Measurements from ENCODE around the gene SUGCT.
"Not testable (repeated sequence)": the region's sequence is repeated elsewhere in the genome, so short reads cannot be mapped to it uniquely, and the experiment has no call there.

- not testable (repeated sequence) for TF ChIP-seq RAD21 (IDR thresholded peaks at IDR 0.05; ENCODE audit: low read length); CTCF (IDR thresholded peaks at IDR 0.05); ZBTB33 (IDR thresholded peaks at IDR 0.05; ENCODE audit: borderline replicate concordance, low read depth); RCOR1 (IDR thresholded peaks at IDR 0.05; ENCODE audit: low read length); POLR2AphosphoS5 (IDR thresholded peaks at IDR 0.05; ENCODE audit: low read depth, low read length); EP300 (IDR thresholded peaks at IDR 0.05; ENCODE audit: borderline replicate concordance in 1 of 2, low read depth in 1 of 2, low read length in 1 of 2); RXRA (IDR thresholded peaks at IDR 0.05; ENCODE audit: borderline replicate concordance, low read depth)
Observed at GRCh38 chr7:40122100-40122939, 12.5 kb upstream of the SUGCT start.

All from SK-N-SH (cell line).